PC-9 (cell line): ENCODE data around the gene MFSD6. TPM values are rescaled to one million over a fixed set of nuclear protein-coding genes. Genes with fewer than 3 reads are reported as not detected.

ENCODE experiments used
- BruUV-seq: library from RNA; stranded (reverse); fragments of 400-500 nt; replicated peaks from 2 replicates; lab custom pipeline; 2021; lab: Mats Ljungman, UMichigan
- CTCF ChIA-PET: fragments of 300-600 bp; sonication (Branson Sonifier 250); formaldehyde crosslinking; loops from one replicate; lab custom pipeline; 2022; ENCODE audit warnings: antibody characterized with exemption; lab: Charles Lee
- POLR2A ChIA-PET: fragments of 300-600 bp; sonication (Branson Sonifier 250); formaldehyde crosslinking; loops from one replicate; lab custom pipeline; 2022; ENCODE audit warnings: antibody characterized with exemption; ENCODE audit not compliant: unreplicated experiment; lab: Charles Lee
- DNase-seq, 2 experiments: peaks; one replicate each; pipeline versions ENCODE4 v3.0.0 to v3.0.0-alpha.2; 2015 to 2022; ENCODE audit warnings: mixed read lengths in 1 of 2
- H2AFZ ChIP-seq: fragments of 200-600 bp; sonication (generic); 2 replicates; pipeline ENCODE4 v1.8.1; 2017; ENCODE audit warnings: antibody characterized with exemption
- H3F3A ChIP-seq: fragments of 200-600 bp; sonication (generic); 2 replicates; pipeline ENCODE4 v1.8.1; 2017; ENCODE audit warnings: antibody characterized with exemption, mild to moderate bottlenecking, low read depth; ENCODE audit not compliant: insufficient read depth
- H3K27ac ChIP-seq: fragments of 200-600 bp; sonication (generic); 2 replicates; pipeline ENCODE4 v1.6.1; 2016; ENCODE audit warnings: mixed run types
- H3K27me3 ChIP-seq: fragments of 200-600 bp; sonication (generic); 2 replicates; pipeline ENCODE4 v1.6.1; 2016; ENCODE audit warnings: low read depth, mixed run types; ENCODE audit not compliant: insufficient read depth
- H3K36me3 ChIP-seq: fragments of 200-600 bp; sonication (generic); 2 replicates; pipeline ENCODE4 v1.6.1; 2016; ENCODE audit warnings: low read depth, mixed run types
- H3K4me1 ChIP-seq: fragments of 200-600 bp; sonication (generic); replicated peaks from 2 replicates; pipeline ENCODE4 v1.6.1; 2016; ENCODE audit warnings: mixed run types; ENCODE audit not compliant: insufficient read depth
- H3K4me2 ChIP-seq: fragments of 200-600 bp; sonication (generic); 2 replicates; pipeline ENCODE4 v1.6.1; 2017; ENCODE audit warnings: mixed run types
- H3K4me3 ChIP-seq: fragments of 200-600 bp; sonication (generic); 2 replicates; pipeline ENCODE4 v1.6.1; 2016; ENCODE audit warnings: mixed run types
- H3K79me2 ChIP-seq: fragments of 200-600 bp; sonication (generic); 2 replicates; pipeline ENCODE4 v1.6.1; 2017; ENCODE audit warnings: low read depth, mixed run types
- H3K9me2 ChIP-seq: fragments of 200-600 bp; sonication (generic); 2 replicates; pipeline ENCODE4 v1.8.1; 2017; ENCODE audit warnings: mild to moderate bottlenecking; ENCODE audit not compliant: insufficient read depth
- H3K9me3 ChIP-seq: fragments of 200-600 bp; sonication (generic); 2 replicates; pipeline ENCODE4 v1.8.1; 2016; ENCODE audit warnings: low read depth; ENCODE audit not compliant: insufficient read depth
- H4K20me1 ChIP-seq: fragments of 200-600 bp; sonication (generic); 2 replicates; pipeline ENCODE4 v1.8.1; 2017; ENCODE audit not compliant: insufficient read depth
- CTCF ChIP-seq: fragments of 200-600 bp; sonication (generic); conservative IDR thresholded peaks from 2 replicates; pipeline ENCODE4 v1.6.1; 2017; ENCODE audit warnings: mixed run types, antibody characterized with exemption, mild to moderate bottlenecking, moderate library complexity
- EZH2 ChIP-seq: fragments of 200-600 bp; sonication (generic); IDR thresholded peaks from 2 replicates; pipeline ENCODE4 v1.8.0; 2017; ENCODE audit warnings: antibody characterized with exemption, low read depth
- intact Hi-C: fragments of 100-400 bp; cut with micrococcal nuclease; formaldehyde crosslinking; loops from one replicate; pipeline ENCODE4 v1.10.0; 2022; ENCODE audit not compliant: unreplicated experiment
- total RNA-seq: library from RNA; stranded (reverse); gene quantifications from 2 replicates; pipeline ENCODE4 v1.2.3, GENCODE V29; 2021

MFSD6 gene
- total RNA-seq, 1 experiment from 2014 or later = 15.6 TPM

- ChIA-PET POLR2A (no interaction called here), CTCF (no interaction called here)
- Histone ChIP-seq H3K79me2 (0 out of 2 replicates have a peak, but pooled peaks cover 7% of the 10 kb centered on the region), H2AFZ (peak overlapping the region; percentile 96), H3K9me2 (no peaks in the 10 kb centered on the region), H3K4me3 (peak overlapping the region; percentile 87), H3K27ac (peak overlapping the region; percentile 74), H4K20me1 (no peaks in the 10 kb centered on the region), H3K4me1 (0 out of 2 replicates have a peak, but pooled peaks cover 6% of the 10 kb centered on the region), H3K4me2 (peak overlapping the region; percentile 79), H3K36me3 (no peaks in the 10 kb centered on the region), H3F3A (no peaks in the 10 kb centered on the region), H3K27me3 (no peaks in the 10 kb centered on the region), H3K9me3 (peaks cover 6% of the 10 kb centered on the region; the same call in 1 of the 2 replicates)
- no peak for TF ChIP-seq EZH2
- TF ChIP-seq CTCF = no peak
- no peak for DNase-seq
- no TSS peak for BruUV-seq
- intact Hi-C loops = loop anchor here (10.0 kb wide), 1 partner anchor 110 kb away; the partner anchor contains the start of gene NAB1
Measured at GRCh38 chr2:190535121-190535439, 126.9 kb downstream of the MFSD6 start.

- Histone ChIP-seq H3K4me2 (peak overlapping the region; percentile 79), H3K4me3 (peak overlapping the region; percentile 87; the same call in 1 of the 2 replicates), H3K9me3 (peaks cover 8% of the 10 kb centered on the region; the same call in 1 of the 2 replicates), H3K79me2 (0 out of 2 replicates have a peak, but pooled peaks cover 7% of the 10 kb centered on the region), H3F3A (no peaks in the 10 kb centered on the region), H4K20me1 (no peaks in the 10 kb centered on the region), H3K4me1 (0 out of 2 replicates have a peak, but pooled peaks cover 6% of the 10 kb centered on the region), H3K27me3 (no peaks in the 10 kb centered on the region), H3K9me2 (no peaks in the 10 kb centered on the region), H3K36me3 (no peaks in the 10 kb centered on the region), H3K27ac (no peak overlapping the region), H2AFZ (no peak overlapping the region)
- TF ChIP-seq EZH2 (no peak), CTCF (no peak)
- no TSS peak for BruUV-seq
- ChIA-PET POLR2A (no interaction called here), CTCF (no interaction called here)
- intact Hi-C loops = loop anchor here (10.0 kb wide), 1 partner anchor 109 kb away; the partner anchor contains the start of gene NAB1
- no peak for DNase-seq
Measured at GRCh38 chr2:190535586-190535985, 127.4 kb downstream of the MFSD6 start.

- Histone ChIP-seq H2AFZ (no peak overlapping the region), H3K4me2 (no peak overlapping the region), H3K4me1 (0 out of 2 replicates have a peak, but pooled peaks cover 6% of the 10 kb centered on the region), H3K27me3 (no peaks in the 10 kb centered on the region), H3K36me3 (no peaks in the 10 kb centered on the region), H3K4me3 (no peak overlapping the region), H3F3A (no peaks in the 10 kb centered on the region), H3K27ac (no peak overlapping the region), H3K79me2 (0 out of 2 replicates have a peak, but pooled peaks cover 7% of the 10 kb centered on the region), H4K20me1 (no peaks in the 10 kb centered on the region), H3K9me3 (peaks cover 8% of the 10 kb centered on the region; the same call in 1 of the 2 replicates), H3K9me2 (no peaks in the 10 kb centered on the region)
- ChIA-PET POLR2A (no interaction called here), CTCF (no interaction called here)
- no TSS peak for BruUV-seq
- DNase-seq = no peak
- intact Hi-C loops = loop anchor here (10.0 kb wide), 1 partner anchor 107 kb away; the partner anchor contains the start of gene NAB1
- TF ChIP-seq CTCF = no peak
- no peak for TF ChIP-seq EZH2
Measured at GRCh38 chr2:190537765-190538164, 129.6 kb downstream of the MFSD6 start.
